Naive B cell (primary cell): Measurements from ENCODE around the gene CACTIN. TPM values are rescaled to one million over a fixed set of nuclear protein-coding genes. Genes with fewer than 3 reads are reported as not detected.
"Not testable (repeated sequence)": the region's sequence is repeated elsewhere in the genome, so short reads cannot be mapped to it uniquely, and the experiment has no call there.

ENCODE experiments used
- ATAC-seq, 2 donors: fragments of 150-1000 bp; cut with Tn5 transposase; 2 replicates each; pipeline ENCODE4 v1.10.0; 2021; ENCODE audit warnings: low read depth in 2 of 2, mild to moderate bottlenecking in 2 of 2, moderate library complexity in 2 of 2
- DNase-seq: peaks from one replicate; pipeline ENCODE4 v3.0.0; 2022
- H3K27ac Mint-ChIP-seq, 6 donors: one replicate each; pipeline ENCODE4 v1.8.0; 2020 to 2022; ENCODE audit warnings: mild to moderate bottlenecking in 6 of 6, mixed read lengths in 6 of 6, moderate library complexity in 5 of 6, inconsistent platforms in 2 of 6
- H3K27me3 Mint-ChIP-seq, 3 donors: one replicate each; pipeline ENCODE4 v1.8.0; 2021 to 2022; ENCODE audit warnings: mixed read lengths in 3 of 3, mild to moderate bottlenecking in 1 of 3
- H3K36me3 Mint-ChIP-seq, 2 donors: one replicate each; pipeline ENCODE4 v1.8.0; 2020 to 2022; ENCODE audit warnings: mixed read lengths in 2 of 2, inconsistent platforms in 1 of 2, mild to moderate bottlenecking in 1 of 2
- H3K4me1 Mint-ChIP-seq, 3 donors: one replicate each; pipeline ENCODE4 v1.8.0; 2020 to 2022; ENCODE audit warnings: mixed read lengths in 3 of 3, inconsistent platforms in 1 of 3, mild to moderate bottlenecking in 1 of 3, moderate library complexity in 1 of 3
- H3K4me3 Mint-ChIP-seq, 8 donors: one replicate each; pipeline ENCODE4 v1.8.0; 2020 to 2022; ENCODE audit warnings: mild to moderate bottlenecking in 8 of 8, mixed read lengths in 8 of 8, moderate library complexity in 8 of 8, inconsistent platforms in 2 of 8
- H3K9me3 Mint-ChIP-seq, 7 donors: one replicate each; pipeline ENCODE4 v1.8.0; 2020 to 2022; ENCODE audit warnings: mixed read lengths in 7 of 7, mild to moderate bottlenecking in 5 of 7, inconsistent platforms in 2 of 7, moderate library complexity in 1 of 7
- polyA plus RNA-seq, 6 donors: library from polyadenylated mRNA; unstranded; fragments of 300-500 nt; fragmentation: Illumina TruSeq; gene quantifications; one replicate each; pipeline ENCODE4 v1.2.3, GENCODE V29; 2021; ENCODE audit warnings: low read depth in 6 of 6

The CACTIN gene
- polyA plus RNA-seq, 6 donors from 2014 or later: 2.7 to 15.4 (median 7.9) TPM

DNA sequence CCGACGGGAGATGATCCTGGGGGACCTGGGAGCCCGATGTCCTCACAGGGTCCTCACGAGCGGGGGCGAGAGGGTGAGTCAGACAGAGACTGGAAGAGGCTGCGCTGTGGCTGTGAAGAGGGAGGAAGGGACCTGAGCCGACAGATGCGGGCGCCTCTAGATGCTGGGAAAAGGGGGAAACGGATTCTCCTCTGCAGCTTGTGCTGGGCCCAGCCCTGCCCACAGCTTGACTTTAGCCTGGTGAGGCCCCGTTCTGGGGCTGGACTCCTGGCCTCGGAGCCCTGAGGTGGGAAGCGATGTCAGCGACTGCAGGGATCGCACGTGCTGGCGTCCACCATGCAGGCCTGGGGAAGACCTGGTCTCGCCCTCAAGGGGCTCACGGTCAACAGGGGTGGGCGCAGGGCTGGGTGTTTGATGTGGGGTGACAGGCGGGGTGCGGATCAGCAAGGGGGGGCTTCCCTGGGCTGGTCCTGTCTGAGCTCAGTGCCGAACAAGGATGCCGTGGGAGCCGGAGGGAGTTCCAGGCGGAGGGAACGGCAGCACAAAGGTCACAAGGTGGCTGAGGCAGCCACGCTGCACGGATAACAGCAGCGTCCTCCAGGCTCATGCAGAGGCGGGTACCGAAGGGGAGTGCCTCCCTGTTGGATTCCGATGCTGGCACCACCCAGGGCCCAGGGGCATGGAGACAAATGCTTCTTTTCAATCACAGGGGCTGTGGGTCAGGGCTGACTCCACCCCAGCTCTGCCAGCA lies 41.9 kb upstream of the CACTIN start:
- Mint-ChIP-seq H3K27ac (peak overlapping the region in 1 of 6 donors; percentile 28), H3K27me3 (peaks cover 0 to 27% (median 0%) of the 10 kb centered on the region in 3 donors), H3K4me1 (peaks cover 36 to 52% (median 51%) of the 10 kb centered on the region in 3 donors), H3K36me3 (no peaks in the 10 kb centered on the region), H3K4me3 (no peak overlapping the region), H3K9me3 (no peaks in the 10 kb centered on the region)
- ATAC-seq (no peak), DNase-seq (no peak)

DNA sequence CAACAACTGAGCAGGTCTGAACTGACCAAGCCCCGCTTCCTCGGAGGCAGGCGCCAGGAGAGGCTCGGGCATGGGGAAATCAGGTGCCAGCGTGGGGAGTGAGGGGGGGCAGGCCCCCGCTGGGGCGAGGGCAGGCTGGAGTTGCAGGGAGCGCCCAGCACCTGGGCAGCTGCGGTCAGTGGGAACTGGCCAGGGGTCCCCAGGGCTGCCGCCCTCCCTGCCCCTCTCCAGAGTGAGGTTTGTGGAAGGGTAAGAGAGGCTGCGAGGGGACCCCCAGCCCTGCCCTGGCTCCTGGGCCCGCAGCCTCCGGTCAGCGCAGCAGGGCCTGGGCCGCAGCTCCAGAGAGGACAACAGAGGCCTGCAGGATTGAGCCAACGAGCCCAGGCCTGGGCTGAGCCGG lies 41.2 kb upstream of the CACTIN start:
- no peaks in the 10 kb centered on the region for H3K36me3 Mint-ChIP-seq

DNA sequence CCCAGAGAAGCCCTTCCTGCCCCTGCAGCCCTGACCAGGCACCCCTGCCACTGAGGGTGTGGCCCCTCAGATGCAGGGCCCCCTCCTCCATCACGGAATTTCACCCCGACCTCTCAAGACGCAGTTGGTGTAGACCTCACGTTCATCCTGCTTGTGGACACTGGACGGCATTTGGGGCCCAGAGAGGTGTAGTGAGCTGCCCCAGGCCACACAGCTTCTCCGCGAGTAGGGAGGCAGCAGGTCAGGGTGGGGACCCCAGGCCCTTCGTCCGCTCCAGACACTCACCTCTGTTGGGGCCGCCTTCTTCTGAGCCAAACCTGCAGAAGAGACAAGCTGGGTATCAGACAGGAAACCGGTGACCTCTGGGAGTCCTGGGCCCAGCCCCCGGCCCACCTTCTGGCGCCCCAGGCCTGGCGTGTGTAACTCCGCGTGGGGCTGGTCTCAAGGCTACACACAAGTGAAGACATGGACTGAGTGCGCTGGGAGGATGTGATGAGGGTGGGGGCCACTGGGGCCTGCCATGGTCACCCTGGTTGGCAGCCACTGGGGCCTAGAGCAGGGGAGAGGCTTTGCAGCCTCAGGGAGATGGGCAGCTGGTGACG lies 40.5 kb upstream of the CACTIN start:
- Mint-ChIP-seq H3K27me3 (peaks cover 0 to 16% (median 0%) of the 10 kb centered on the region in 3 donors), H3K36me3 (no peaks in the 10 kb centered on the region), H3K27ac (no peak overlapping the region)

More for the DNA sequence above, 41.2 kb upstream of the CACTIN start:
- DNase-seq (no peak), ATAC-seq (no peak)
- H3K9me3 Mint-ChIP-seq: no peaks in the 10 kb centered on the region
- no peak overlapping the region for H3K4me3 Mint-ChIP-seq
- no peak overlapping the region for H3K27ac Mint-ChIP-seq
- peaks cover 0 to 21% (median 0%) of the 10 kb centered on the region in 3 donors for H3K27me3 Mint-ChIP-seq
- H3K4me1 Mint-ChIP-seq: peaks cover 33 to 52% (median 50%) of the 10 kb centered on the region in 3 donors

GRCh38 chr19:3666545-3666856 lies 39.9 kb upstream of the CACTIN start:
- not testable (repeated sequence) for ATAC-seq, DNase-seq, H3K36me3 Mint-ChIP-seq, H3K9me3 Mint-ChIP-seq, H3K4me3 Mint-ChIP-seq, H3K27ac Mint-ChIP-seq
- H3K4me1 Mint-ChIP-seq: peaks cover 26 to 41% (median 40%) of the 10 kb centered on the region in 3 donors
- H3K27me3 Mint-ChIP-seq: peaks cover 0 to 10% (median 0%) of the 10 kb centered on the region in 3 donors

More for the DNA sequence above, 40.5 kb upstream of the CACTIN start:
- Mint-ChIP-seq H3K4me3 (no peak overlapping the region), H3K4me1 (peaks cover 30 to 47% (median 45%) of the 10 kb centered on the region in 3 donors), H3K9me3 (no peaks in the 10 kb centered on the region)
- ATAC-seq (no peak), DNase-seq (no peak)

DNA sequence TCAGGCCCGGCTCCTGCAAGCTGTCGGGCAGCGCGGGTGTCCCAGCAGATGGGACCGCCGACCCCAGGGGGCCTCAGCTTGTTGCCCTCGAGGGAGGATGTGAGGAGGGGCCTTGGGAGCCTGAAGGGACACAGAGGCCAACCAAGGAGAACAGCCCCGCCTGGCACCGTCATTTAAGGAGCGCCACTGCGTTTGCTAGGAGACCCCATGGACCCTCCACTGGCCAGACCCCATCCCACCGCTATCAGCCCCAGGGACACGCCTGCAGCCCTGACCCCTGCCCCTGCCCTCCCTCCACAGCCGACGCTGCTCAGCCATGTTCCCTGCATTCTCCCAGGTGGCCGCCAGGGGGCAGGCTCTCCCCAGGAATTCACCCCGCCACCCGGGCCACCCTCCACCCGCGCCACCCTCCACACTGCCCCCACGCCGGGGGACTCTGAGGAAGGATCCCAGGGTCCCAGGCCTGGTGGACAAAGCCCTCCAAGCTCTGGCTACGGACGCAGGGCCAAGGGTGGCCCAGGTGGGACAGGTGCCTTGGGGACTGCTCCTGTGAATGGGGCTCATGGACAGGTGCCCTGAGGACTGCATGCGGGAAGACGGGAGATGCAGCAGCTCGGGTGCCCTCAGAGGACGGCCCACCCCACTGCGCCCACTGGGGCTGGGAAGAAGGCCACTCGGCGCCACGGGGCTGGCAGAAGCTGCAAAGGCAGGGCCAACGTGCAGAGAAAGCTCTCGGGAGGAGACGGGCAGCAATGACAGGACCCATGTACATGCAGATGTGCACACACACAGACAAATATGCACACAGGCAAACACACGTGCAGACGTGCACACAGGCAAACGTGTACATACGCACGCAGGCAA lies 39.3 kb upstream of the CACTIN start:
- H3K4me3 Mint-ChIP-seq: peak overlapping the region in 7 of 8 donors; percentile 19 to 72 (median 47)
- peak overlapping the region in 1 of 6 donors; percentile 42 for H3K27ac Mint-ChIP-seq
- peaks cover 0 to 4% (median 0%) of the 10 kb centered on the region in 3 donors for H3K27me3 Mint-ChIP-seq

DNA sequence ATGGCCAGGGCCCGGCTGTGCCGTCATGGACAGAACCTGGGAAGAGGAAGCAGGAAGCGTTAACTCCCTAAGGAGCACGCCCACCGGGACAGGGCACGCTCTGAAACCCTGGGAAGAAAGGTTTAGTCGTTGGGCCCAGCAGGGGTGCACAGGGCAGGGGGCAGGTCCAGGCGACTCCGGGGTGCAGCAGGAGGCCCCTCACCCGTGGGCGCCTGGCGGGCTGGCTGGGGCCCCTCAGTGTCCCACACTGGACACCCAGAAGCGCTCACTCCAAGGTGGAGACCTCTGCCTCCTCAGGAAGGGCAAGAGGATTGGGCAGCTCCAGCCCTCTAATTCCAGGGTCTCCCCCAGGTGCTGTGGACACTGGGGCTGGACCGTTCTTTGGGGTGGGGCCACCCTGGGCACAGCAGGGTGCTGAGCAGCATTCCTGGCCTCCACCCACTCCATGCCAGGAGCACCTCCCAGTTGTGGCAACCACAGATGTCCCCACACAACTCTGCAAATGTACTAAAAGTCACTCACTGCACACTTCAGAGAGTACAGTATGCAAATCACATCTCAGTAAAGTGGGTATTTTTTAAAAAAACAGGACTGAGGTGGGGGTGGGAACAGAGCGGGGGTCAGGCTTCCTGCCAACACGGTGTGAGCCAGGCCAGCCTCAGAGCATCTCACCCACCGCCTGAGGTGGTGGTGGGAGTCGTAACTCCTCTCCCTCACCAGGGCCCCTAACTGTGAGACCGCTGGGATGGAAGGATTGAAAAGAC lies 38.5 kb upstream of the CACTIN start:
- ATAC-seq: peak; percentile 35 to 47

More for the DNA sequence above, 39.3 kb upstream of the CACTIN start:
- Mint-ChIP-seq H3K9me3 (no peaks in the 10 kb centered on the region), H3K36me3 (peaks cover 0 to 9% of the 10 kb centered on the region in 2 donors), H3K4me1 (peaks cover 21 to 37% (median 34%) of the 10 kb centered on the region in 3 donors)
- DNase-seq (peak; percentile 71), ATAC-seq (peak; percentile 86 to 90)

GRCh38 chr19:3663838-3664237 lies 37.2 kb upstream of the CACTIN start:
- DNase-seq (no peak), ATAC-seq (no peak)
- Mint-ChIP-seq H3K4me1 (peaks cover 19 to 28% (median 21%) of the 10 kb centered on the region in 3 donors), H3K27me3 (no peaks in the 10 kb centered on the region), H3K36me3 (peaks cover 0 to 9% of the 10 kb centered on the region in 2 donors), H3K4me3 (peak overlapping the region in 2 of 8 donors; percentile 7 to 51), H3K9me3 (no peaks in the 10 kb centered on the region), H3K27ac (no peak overlapping the region)

More for the DNA sequence above, 38.5 kb upstream of the CACTIN start:
- H3K9me3 Mint-ChIP-seq: no peaks in the 10 kb centered on the region
- H3K27me3 Mint-ChIP-seq: no peaks in the 10 kb centered on the region
- peak overlapping the region in 7 of 8 donors; percentile 19 to 72 (median 47) for H3K4me3 Mint-ChIP-seq
- peaks cover 0 to 9% of the 10 kb centered on the region in 2 donors for H3K36me3 Mint-ChIP-seq
- no peak for DNase-seq
- H3K4me1 Mint-ChIP-seq: peaks cover 19 to 33% (median 30%) of the 10 kb centered on the region in 3 donors
- H3K27ac Mint-ChIP-seq: peak overlapping the region in 3 of 6 donors; percentile 6 to 30 (median 24)

DNA sequence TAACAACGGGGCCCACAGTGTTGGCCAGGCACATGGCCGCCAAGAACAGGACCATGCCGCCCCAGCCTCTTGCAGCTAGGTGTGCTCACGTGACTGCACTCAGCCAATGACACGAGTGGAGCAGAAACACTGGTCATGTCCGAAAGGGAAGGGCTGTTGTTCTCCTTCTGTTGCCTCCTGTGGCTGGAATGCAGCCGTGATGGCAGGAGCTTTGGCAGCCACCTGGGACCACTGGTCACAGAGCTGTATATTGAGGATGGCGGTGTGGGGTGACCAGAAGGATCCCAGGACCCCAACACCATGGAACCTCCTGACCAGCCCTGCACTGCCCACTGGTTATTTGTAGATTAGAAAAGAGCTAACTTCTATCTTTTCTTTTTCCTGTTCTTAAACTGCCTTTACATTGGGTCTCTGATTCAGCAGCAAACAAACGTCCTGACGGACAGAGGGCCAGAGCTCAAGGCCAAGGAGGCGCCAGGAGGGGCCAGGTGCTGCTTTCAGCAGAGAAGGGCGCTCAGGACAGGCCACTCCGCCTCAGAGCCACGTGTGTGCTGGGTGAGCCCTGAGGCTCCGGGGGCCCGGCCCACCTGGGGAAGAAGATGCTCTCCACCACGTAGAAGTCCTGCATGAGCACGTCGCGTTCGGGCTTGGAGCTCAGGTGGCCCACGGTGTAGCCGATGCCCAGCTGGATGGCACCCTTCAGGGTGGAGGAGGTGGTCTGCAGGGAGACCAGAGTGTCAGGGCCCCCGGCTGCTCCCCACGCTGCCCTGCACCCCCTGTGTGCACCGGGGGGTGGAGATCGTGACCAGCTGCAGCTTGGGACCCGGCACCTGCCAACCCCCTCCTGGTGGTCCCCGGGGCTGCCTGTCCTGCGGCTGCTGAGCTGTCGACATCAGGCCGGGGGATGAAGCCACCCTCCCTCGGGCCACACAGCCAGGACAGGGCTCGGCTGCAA lies 35.0 kb upstream of the CACTIN start:
- H3K9me3 Mint-ChIP-seq: no peaks in the 10 kb centered on the region
- peaks cover 13 to 20% (median 17%) of the 10 kb centered on the region in 3 donors for H3K4me1 Mint-ChIP-seq
- DNase-seq (no peak), ATAC-seq (no peak)
- no peak overlapping the region for H3K27ac Mint-ChIP-seq
- H3K4me3 Mint-ChIP-seq: no peak overlapping the region
- H3K27me3 Mint-ChIP-seq: no peaks in the 10 kb centered on the region
- H3K36me3 Mint-ChIP-seq: peaks cover 4 to 9% of the 10 kb centered on the region in 2 donors

DNA sequence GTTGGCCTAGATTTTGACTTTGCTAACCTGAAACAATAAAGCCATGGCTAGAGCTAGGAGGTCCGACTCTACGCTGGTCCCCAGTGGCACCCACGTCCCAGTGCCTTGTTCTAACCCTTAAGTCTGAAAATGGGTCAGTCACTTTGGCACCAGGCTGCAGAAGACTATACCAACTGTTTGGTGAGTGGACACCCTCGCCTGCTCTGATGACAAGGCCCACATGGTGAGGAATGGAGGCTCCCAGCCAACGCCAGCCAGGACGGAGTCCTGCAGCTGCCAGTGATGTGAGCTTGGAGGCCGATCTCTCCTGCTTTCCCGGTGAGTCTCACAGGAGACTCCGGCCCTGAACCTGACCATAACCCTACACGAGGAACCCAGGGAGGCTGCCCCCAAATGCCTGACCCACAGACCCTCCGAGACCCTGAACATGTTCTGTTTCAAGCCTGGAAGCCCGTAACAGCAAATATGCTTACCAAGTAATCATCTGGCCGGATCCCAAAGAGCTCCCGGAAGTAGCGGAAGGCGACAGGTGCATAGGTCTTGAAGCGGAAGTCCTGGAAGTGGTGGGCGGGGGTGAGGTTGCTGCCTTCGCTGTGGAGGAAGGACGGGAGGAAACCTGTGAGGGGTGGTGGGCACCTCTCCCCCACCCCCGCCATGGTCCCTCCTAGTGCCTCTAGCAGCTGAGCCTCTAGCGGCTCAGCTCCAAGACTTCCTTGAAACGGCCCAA lies 34.1 kb upstream of the CACTIN start:
- ATAC-seq (no peak), DNase-seq (no peak)
- Mint-ChIP-seq H3K4me3 (no peak overlapping the region), H3K27ac (no peak overlapping the region), H3K36me3 (peaks cover 4 to 9% of the 10 kb centered on the region in 2 donors), H3K27me3 (no peaks in the 10 kb centered on the region), H3K4me1 (peaks cover 5 to 12% (median 10%) of the 10 kb centered on the region in 3 donors), H3K9me3 (no peaks in the 10 kb centered on the region)

DNA sequence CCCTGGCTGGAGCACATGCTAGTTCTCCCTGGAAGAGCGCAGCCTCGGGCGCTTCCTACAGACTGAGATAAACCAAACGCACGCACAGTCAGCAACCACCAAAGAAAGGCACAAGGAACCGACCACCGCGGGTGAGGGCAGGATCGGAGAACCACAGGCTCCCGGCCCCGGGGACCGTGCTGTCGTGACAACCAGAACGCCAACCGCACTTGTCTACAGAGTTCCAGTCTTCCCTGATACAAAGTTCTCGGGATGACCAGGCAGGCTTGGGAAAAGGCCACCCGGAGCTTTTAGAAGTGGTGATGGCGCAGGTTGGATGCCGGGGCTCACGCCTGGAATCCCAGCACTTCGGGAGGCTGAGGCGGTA lies 33.1 kb upstream of the CACTIN start:
- Mint-ChIP-seq H3K4me3 (no peak overlapping the region), H3K27me3 (no peaks in the 10 kb centered on the region), H3K4me1 (peaks cover 4 to 5% (median 5%) of the 10 kb centered on the region in 3 donors), H3K27ac (peak overlapping the region in 1 of 6 donors; percentile 59), H3K36me3 (peaks cover 4 to 9% of the 10 kb centered on the region in 2 donors), H3K9me3 (no peaks in the 10 kb centered on the region)
- ATAC-seq (no peak), DNase-seq (no peak)

DNA sequence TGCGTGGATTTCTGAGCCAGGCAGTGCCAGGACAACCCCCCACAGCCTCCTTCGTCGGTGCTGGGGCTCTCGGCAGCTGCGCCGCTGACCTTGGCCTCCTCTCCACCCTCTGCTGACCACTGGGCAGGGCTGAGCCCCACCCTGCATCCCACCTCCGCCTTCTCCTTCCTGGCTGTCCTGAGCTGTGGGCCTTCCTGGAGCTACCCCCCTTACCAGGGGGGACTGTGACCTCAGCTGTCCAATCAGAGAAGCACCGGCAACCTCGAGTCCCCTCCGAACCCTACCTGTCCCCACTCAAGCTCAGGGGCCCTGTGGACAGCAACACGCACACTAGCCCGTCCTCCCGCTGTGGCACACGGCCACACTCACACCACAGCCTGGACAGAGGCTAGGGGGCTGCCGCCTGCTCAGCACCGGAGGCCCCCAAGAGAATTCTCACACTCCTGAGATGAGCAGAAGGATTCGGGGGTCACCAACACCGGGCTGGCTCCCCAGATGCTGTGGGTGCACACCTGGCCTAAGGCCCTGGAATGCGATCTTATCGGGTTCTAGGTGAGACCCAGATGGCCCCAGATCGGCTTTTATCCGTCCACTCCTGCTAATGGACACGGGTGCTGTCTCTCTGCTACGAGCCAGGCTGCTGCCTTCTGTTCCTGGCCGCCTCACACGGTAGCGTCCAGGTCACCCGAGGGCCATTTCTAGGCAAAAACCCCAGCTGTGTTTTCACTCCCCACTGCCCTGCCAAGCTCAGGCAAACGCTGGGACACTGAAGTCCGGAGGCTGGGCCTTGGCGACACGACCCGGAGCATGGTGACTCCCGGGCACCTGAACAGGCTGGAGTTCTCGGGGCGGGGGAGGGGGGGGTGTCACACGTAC lies 32.5 kb upstream of the CACTIN start:
- ATAC-seq (no peak), DNase-seq (no peak)
- Mint-ChIP-seq H3K4me1 (peaks cover 3 to 5% (median 4%) of the 10 kb centered on the region in 3 donors), H3K36me3 (peaks cover 4 to 9% of the 10 kb centered on the region in 2 donors), H3K27ac (no peak overlapping the region), H3K4me3 (peak overlapping the region in 1 of 8 donors; percentile 60), H3K27me3 (no peaks in the 10 kb centered on the region), H3K9me3 (no peaks in the 10 kb centered on the region)
